GM10266 (cell line): ENCODE results near the gene ISG20L2.

Experiments used
- DNase-seq: peaks from one replicate; pipeline ENCODE4 v3.0.0; 2012; ENCODE audit errors: extremely low spot score
- TF ChIP-seq, protein P1 (sequence below): IDR thresholded peaks from 2 replicates; pipeline ENCODE4 v1.5.1; 2012; ENCODE audit warnings: mild to moderate bottlenecking, low read depth; ENCODE audit not compliant: control insufficient read depth, insufficient read depth; ENCODE audit errors: missing control alignments

ISG20L2 gene

DNA sequence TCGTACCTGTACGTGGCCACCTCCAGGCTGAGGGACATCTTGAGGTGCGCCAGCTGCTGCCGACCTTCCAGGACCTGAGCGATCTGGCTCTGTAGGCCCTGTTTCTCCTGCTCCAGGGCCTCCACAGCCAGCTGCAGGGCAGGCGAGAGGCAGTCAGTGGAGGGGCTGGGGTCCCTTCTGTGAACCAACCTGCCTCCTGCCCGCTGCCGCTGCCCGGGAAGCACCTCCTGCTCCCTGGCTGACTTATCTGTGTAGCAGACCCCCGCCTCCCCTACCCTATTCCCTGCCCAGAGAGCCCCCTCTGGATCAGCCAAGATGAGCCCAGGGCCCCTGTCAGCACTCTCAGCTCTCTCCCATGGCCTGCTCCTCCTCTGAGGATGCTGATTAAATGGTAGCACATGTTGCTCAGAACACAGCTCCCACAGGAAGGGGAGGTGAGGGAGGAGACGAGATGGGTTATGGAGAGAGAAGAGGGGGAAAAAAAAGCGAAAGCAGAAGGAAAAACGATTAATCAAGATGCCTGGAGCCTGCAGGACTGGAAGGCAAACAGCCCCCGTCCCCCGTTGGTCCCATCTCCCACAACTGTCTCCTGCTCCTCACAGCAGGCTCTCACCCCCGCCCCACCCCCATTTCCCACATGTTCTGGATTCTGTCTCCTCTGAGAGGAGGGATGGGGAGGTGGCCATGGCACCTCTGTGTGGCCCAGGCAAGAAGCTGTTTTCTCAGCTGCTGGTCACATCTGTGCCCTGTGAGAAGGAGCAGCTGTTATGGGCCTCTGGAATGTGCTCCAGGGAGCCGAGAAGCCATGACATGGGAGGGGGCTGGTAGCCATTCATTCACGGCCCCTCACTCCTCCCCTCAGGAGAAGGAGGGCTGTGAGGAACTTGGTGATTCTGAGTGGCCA is 53.1 kb downstream of the ISG20L2 start:
- DNase-seq = no peak
- TF ChIP-seq, protein P1, sequence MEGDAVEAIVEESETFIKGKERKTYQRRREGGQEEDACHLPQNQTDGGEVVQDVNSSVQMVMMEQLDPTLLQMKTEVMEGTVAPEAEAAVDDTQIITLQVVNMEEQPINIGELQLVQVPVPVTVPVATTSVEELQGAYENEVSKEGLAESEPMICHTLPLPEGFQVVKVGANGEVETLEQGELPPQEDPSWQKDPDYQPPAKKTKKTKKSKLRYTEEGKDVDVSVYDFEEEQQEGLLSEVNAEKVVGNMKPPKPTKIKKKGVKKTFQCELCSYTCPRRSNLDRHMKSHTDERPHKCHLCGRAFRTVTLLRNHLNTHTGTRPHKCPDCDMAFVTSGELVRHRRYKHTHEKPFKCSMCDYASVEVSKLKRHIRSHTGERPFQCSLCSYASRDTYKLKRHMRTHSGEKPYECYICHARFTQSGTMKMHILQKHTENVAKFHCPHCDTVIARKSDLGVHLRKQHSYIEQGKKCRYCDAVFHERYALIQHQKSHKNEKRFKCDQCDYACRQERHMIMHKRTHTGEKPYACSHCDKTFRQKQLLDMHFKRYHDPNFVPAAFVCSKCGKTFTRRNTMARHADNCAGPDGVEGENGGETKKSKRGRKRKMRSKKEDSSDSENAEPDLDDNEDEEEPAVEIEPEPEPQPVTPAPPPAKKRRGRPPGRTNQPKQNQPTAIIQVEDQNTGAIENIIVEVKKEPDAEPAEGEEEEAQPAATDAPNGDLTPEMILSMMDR = no peak

DNA sequence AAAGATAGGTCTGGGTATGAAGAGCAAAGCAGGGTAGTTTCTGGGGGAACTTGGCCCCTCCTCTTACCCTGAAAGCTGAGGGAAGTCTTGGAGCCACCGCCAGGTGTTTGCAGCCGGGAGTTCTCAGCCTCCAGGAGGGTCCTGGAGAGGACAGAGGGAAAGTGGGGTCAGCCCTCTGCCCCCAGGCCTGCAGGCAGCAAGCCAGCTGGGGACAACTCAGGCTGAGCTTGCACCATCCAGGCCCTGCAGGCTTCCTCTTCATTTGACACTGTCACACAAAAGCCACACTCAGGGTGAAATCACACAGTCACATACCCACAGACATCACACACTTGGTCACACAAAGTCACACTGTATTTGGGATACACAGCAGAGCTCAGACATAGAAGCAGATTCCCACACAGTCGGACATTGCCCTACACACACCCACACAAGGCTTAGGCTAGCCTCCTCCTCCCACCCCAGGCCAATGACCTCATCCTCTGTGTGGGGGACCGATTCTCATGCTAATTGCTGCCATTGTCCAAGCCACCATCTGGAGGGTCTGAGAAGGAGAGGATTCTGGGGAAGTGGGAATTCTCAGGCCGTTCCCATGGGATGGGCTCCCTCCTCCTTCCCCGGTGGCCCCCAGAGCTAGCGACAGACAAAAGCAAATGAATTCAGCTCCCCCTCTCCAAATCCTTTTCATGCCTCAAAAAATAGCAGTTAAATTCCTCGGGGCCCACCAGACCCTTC is 55.0 kb downstream of the ISG20L2 start:
- no peak for DNase-seq
- TF ChIP-seq, protein P1 = no peak
